HL-60 (cell line): Measurements from ENCODE around the gene CAMK2B.

Experiments
- CTCF ChIP-seq: IDR thresholded peaks from one replicate; pipeline ENCODE4 v1.5.1; 2011; ENCODE audit warnings: low read length, control low read depth, inconsistent platforms; ENCODE audit not compliant: insufficient read depth
- REST ChIP-seq: IDR thresholded peaks from 2 replicates; pipeline ENCODE4 v1.6.1; 2012; ENCODE audit warnings: low read depth; ENCODE audit not compliant: insufficient replicate concordance

GRCh38 chr7:44325201-44325671, at the start of gene CAMK2B:
- TF ChIP-seq REST (no peak), CTCF (no peak)
